ENCODE measurements around the gene TNRC6C.

TNRC6C gene

GRCh38 chr17:77957857-77958715 lies at the start of gene TNRC6C:
Gene TNRC6C (plus strand): TSS chr17:77958703. CDS start chr17:78004207, 45,504 bp downstream.
- no peak for FAIRE-seq

GRCh38 chr17:77909236-77909635 lies 49.3 kb upstream of the TNRC6C start:
- no peak for FAIRE-seq

- no peak for FAIRE-seq
Observed at GRCh38 chr17:77909816-77910215, 48.7 kb upstream of the TNRC6C start.

DNA sequence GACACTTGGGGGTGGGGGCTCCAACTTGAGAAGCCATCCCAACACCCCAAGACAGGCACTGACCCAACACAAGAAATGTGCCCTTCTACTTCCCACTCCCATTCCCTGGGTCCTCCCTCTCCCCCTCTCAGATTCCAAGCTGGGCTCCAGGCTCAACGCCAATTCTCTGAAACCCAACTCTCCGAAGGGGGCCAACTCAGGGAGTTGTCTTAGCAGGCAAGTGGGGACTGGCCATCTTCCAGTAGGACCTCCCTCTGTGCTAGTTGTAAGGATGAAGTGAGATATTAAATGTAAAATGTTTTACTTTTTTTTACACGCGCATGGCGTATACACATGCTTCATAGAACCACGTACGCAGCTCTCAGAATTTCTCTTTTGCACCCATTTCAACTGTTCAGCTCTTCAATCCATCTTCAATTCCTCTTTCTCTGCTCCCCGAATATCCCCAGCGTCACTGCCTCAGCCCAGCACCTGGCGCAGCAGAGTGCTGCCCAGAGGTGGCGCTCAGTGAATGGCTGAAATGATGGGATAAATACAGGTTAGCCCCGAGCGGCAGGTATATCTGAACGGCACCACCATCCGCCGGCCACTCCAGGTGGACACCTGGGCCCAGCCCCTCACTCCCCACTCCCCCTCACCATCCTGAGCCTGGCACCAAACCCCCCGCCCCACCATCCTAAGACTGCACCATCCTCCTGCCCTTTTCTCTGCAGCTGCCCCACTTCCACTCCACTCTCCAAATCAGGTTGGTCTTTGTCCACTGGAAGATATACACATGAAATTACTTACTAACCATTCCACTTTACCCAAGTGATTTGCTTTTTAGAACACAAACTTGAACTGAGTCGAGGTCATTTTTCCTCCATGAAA lies 43.9 kb upstream of the TNRC6C start:
- FAIRE-seq, result no peak

DNA sequence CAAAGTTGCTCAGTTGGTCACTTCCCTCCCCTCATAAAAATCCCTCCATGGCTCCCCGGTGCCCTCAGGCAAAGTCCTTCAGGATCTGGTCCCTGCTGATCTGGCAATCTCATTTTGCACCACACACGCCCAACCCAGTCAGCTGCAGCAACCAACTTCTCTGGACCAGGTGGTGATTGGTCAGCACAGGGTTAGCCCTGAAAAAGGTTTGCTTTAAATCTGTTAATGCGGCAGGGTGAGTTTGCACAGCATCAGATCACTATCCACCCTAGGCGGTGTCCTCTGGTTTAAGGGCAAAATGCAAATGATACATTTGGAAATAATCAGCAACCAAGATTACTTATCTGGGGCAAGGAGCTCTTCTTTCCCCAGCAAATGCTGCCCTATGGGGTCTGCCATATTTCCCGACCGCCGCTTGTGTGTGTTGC lies 42.9 kb upstream of the TNRC6C start:
- FAIRE-seq, result no peak

GRCh38 chr17:77916264-77916663 lies 42.2 kb upstream of the TNRC6C start:
- FAIRE-seq, result no peak

GRCh38 chr17:77916703-77917481 lies 41.6 kb upstream of the TNRC6C start:
- no peak for FAIRE-seq

- no peak for FAIRE-seq
Observed at GRCh38 chr17:77919276-77919675, 39.2 kb upstream of the TNRC6C start.

- FAIRE-seq, result no peak
Observed at GRCh38 chr17:77923135-77923534, 35.4 kb upstream of the TNRC6C start.

- FAIRE-seq, result no peak
Observed at GRCh38 chr17:77923776-77924513, 34.6 kb upstream of the TNRC6C start.

- FAIRE-seq, result no peak
Observed at GRCh38 chr17:77924757-77925336, 33.7 kb upstream of the TNRC6C start.

DNA sequence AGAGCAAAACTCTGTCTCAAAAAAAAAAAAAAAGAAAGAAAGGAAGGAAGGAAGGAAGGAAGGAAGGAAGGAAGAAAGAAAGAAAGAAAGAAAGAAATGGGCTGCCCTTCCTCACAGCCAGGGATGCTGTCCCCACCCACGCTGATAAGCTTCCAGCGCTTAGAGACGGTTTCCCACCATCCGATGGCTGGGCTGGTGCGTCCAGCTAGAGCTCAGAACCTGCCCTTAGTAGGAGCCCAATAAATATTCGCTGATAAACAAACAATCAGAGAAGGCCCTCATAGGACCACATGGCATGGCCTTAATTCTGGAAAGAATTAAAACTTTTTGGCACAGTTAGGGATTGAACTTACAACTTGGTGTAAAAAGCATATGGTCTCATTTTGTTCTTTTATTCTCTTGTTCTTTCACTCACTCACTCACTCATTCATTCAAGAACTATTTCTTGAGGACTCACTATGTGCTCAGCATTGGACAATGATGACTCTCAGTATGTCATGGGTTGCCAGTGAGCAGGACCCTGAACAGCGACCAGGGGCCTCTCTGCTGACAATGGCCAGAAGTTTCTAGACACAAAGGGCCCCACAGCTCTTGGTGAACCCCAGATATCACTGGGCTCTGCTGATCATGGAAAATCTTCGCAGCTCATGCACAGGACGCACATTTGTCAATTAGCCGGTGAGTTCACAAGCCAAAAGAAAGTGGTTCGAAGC lies 32.5 kb upstream of the TNRC6C start:
- FAIRE-seq, result no peak

DNA sequence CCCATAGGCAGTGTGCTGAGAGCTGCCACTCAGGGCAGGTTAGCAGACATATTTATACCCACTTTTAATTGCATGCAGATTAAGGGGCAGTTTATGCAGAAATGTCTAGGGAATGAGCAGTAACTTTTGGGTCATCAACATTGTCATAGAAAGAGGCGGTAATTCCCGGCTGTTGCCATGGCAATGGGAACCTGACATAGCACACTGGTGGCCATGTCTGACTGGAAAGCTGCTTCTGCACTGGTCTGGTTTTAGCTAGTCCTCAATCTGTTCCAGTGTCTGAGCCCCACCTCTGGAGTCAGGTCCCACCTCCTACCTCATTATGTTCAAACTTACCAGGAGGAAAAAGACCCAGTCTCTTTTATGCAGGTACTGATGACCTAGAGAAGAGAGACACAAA lies 31.5 kb upstream of the TNRC6C start:
- FAIRE-seq, result no peak

- FAIRE-seq, result no peak
Observed at GRCh38 chr17:77927777-77928518, 30.6 kb upstream of the TNRC6C start.

- no peak for FAIRE-seq
Observed at GRCh38 chr17:77928519-77929179, 29.9 kb upstream of the TNRC6C start.

DNA sequence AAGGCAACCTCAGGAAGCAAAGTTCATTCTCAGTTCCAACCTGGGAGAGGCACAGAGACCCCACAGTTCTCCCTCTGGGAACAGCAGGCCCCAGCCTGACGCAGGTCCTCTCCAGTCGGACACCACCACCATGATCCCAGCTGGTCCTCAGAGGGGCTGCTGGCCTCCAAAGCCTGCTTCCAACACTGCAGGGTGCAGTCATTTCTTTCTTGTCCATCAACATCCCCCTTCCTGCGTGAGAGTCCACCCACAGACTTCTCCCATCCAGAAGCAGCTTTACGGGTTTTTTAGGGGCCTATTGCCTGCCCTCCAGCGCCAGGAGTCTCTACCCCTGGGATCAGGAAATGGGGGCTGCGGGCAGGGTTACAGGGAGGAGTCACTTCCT lies 29.3 kb upstream of the TNRC6C start:
- FAIRE-seq, result no peak

DNA sequence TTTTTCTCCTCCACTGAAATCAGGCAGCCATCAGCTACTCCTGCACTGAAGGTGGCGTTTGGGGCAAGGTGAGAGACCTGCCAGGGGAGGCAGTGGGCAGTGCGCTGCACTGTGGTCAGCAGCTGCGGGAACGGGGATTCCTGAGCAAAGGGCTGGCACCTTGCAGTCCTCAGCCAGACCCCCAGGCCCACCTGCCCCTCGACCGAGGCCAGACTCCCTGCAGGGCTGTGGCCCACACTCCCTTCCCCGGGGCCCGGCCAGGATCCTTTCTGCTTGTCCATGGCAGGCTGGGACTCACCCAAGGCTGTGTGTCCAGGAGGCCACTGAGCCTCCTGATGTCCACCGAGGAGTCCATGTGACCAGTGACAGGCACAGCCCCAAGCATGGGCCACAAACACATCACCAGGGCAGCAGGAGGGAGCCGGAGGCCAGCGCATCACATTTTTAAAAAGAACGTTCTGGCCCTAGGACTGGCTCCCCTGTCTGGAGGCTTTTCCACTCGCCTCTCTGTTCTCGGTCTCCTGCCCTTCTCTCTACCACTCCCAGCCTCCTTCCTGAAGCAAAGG lies 28.5 kb upstream of the TNRC6C start:
- no peak for FAIRE-seq

GRCh38 chr17:77930780-77931768 lies 27.4 kb upstream of the TNRC6C start:
- FAIRE-seq, result no peak

Measured in islet of Langerhans (tissue), 1 donor.